Mammary epithelial cell (primary cell): ENCODE data around the gene TMCC1.

Experiments
- CTCF ChIP-seq, 2 donors: IDR thresholded peaks in 1 of 2; conservative IDR thresholded peaks in 1 of 2; 2 replicates each; pipeline ENCODE4 v1.5.1; 2011 to 2012; ENCODE audit warnings: inconsistent platforms in 2 of 2, low read length in 2 of 2, mild to moderate bottlenecking in 2 of 2, control low read depth in 1 of 2, low read depth in 1 of 2; ENCODE audit not compliant: insufficient read depth in 1 of 2; ENCODE audit errors: extremely low read depth in 1 of 2
- EZH2 ChIP-seq: IDR thresholded peaks from 2 replicates; pipeline ENCODE4 v1.6.1; 2012; ENCODE audit warnings: low read length, inconsistent platforms, borderline replicate concordance

- TF ChIP-seq CTCF (conservative IDR thresholded peaks at IDR 0.05 in 1 of 2, IDR thresholded peaks at IDR 0.05 in 1 of 2; ENCODE audit: extremely low read depth in 1 of 2, insufficient read depth in 1 of 2, low read depth in 1 of 2, low read length in 2 of 2) (no peak), EZH2 (no peak)
These were observed 205.9 kb downstream of the TMCC1 start for GRCh38 chr3:129687586-129688125.
